ENCODE results near the gene KSR1.

Gene KSR1

GRCh38 chr17:27575096-27575911 lies 119.1 kb downstream of the KSR1 start:
- no peak for DNase-seq

DNA sequence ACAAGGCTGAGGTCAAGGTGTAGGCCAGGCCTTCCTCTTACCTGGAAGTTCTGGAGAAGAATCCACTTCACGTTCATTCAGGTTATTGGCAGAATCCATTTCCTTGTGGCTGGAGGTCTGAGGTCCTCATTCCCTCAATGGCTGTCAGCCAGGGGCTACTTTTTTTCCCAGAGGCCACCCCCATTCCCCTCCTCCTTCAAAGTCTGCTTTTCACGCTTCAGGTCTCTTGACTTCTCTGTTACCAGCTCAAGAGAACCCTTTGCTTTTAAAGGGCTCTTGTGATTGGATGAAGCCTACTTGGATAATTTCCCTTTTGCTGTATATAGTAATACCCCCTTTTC lies 119.6 kb downstream of the KSR1 start:
- no peak for DNase-seq

DNA sequence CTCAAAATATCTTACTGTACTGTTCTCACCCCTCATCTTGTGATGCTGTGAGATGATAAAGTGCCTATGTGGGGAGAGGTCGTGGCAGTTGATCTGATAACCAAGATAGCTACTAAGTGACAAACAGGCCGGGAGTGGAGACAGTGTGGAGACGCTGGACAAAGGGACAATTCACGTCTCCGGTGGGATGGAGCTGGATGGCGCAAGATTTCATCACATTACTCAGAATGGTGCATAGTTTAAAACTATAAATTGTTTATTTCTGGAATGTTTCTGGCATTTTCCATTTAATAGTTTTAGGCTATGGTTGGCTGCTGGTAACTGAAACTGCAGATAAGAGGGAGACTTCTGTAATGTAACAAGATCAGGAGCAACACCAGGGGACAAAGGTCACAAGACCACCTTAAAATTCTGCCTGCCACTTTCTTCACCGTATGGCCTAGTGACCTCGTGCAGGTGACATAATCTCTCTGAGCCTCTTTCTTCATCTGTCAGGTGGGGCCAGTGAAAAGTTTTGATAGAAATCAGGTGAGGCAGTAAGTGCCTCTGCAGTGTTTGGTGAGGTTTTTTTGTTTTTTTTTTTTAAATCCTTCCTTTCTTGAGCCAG lies 120.3 kb downstream of the KSR1 start:
- no peak for DNase-seq

DNA sequence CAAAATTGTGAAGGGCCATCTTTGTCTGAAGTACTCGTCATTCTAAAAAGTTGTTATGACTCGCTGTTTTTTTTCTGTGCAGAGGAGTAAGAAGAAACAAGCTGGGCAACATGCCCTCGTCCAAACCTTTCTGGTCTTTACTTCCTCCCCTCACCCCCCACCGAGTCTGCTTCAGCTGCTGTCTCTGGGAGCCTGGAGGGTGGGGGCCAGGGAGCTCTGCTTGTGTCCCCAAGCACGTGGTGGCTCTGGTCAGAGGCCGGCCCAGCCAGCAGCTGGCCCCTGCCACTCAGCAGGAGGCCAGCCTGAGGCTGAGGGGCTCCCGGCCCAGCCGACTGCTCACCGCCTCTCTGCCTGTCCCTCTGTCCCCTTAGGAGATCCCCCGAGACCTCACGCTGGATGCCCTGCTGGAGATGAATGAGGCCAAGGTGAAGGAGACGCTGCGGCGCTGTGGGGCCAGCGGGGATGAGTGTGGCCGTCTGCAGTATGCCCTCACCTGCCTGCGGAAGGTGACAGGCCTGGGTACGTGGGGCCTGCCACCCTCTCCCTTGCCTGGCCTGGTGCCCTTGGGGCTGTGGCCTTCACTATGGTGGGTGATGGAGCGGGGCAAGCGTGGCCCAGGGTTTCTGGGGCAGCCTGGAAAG lies 121.0 kb downstream of the KSR1 start:
- no peak for DNase-seq

DNA sequence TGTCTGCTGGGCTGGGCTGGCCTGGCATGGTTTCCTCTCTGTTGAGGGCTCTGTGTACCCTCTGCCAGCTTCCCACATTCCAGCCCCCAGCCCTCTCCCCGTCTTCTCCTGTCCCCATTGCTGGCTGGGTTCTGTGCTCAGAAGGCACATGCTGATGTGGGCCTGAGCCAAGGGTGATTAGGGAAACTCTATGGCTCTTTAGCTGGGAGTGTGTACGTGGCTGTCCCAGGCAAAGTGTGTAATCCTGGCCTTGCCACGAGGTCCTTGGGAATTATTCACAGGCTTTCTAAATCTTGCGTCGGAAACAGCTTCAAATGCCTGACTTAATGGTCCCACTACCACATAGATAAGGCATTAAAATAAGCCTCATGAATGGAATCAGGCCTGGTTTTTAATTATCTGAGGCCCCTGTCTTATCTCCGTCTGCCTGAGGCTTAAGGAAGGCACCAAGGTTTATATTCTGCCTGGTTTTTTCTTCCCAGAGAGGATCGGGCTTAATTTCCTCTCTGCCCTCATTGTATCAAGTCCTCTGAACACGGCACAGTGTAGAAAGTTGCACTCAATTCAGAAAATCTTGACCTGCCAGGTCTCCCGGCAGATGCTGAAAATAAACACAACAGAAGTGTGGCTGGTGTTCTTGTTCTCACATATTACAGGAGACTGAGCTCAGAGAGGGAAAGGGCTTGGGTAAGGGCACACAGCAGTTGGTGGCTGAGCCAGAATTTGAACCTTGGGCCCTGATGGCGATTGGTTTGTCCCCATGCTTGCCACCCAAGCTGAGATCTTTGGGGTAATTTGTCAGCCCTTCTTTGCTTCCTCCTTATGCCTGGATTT lies 121.9 kb downstream of the KSR1 start:
- DNase-seq, result no peak

GRCh38 chr17:27578718-27579085 lies 122.5 kb downstream of the KSR1 start:
- no peak for DNase-seq

GRCh38 chr17:27579304-27579703 lies 123.1 kb downstream of the KSR1 start:
- DNase-seq, result no peak

DNA sequence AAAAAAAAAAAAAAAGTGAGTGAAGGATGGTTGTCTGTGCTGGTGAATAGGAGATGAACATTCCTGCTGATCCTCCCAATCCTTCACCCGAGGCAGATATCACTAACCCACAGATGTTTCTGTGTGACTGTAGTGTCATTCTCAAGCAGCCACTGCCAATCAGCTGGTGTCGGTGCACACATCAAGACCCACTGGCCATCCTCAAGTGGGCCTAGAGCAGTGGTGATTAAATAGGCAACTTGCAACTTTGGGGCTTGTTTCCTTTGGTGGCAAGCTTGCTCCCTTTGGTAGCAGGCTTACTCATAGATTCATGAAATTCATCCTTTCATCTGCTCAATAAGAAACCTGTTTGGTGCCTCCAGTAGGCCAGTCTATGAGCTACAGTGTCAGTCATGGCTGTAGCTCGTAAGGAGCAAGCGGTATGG lies 123.7 kb downstream of the KSR1 start:
- DNase-seq, result no peak

GRCh38 chr17:27581016-27581415 lies 124.8 kb downstream of the KSR1 start:
- no peak for DNase-seq

GRCh38 chr17:27582696-27583095 lies 126.4 kb downstream of the KSR1 start:
- no peak for DNase-seq

DNA sequence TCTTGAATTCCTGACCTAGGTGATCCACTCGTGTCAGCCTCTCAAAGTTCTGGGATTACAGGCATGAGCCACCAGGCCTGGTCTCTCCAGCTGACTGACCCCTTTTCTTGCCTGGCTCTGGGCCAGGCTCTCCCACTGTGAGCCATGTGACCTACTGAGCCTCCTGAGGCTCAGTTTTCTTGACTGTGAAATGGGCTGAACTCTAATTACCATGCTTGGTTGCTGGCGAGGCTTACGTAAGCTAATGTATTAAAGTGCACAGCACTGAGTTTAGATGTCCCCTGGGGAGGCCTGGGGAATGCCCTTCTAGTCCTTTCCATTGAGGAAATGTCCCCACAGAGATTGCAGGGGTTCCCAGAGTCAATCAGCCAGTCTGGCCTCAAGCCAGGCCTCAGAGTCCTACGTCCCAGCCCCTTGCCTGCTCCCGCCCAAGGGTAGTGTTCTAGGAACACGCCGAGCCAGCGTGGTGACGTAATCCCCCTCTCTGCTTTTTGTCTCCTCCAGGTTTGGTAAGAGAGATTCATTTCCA lies 129.0 kb downstream of the KSR1 start:
- DNase-seq, result no peak

GRCh38 chr17:27585792-27586191 lies 129.5 kb downstream of the KSR1 start:
- no peak for DNase-seq

DNA sequence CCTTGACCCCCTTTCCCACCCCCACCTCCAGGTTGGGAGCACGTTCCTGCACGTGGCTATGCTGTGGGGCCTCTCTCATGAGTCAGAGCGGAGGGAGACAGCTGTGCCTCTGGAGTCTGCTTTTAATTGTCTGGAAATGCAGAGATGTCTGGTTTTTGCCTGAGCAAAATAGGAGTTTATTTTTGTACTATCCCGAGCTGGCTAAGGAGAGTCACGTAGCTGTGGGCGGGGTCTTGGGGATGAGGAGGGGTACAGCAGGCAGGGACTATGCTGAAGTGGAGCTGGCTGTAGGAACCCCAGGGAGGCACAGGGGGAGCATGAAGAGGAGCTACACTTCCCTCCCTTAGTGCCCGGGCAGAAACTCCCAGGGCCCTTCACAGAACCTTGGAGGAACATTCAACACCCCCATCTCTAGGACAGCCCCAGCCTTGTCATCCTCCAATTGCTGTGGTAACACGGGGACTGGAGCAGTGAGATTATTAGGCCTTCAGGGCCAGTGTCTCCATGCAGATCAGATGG lies 130.0 kb downstream of the KSR1 start:
- DNase-seq, result no peak

- DNase-seq, result no peak
These were observed 132.1 kb downstream of the KSR1 start for GRCh38 chr17:27588354-27588753.

GRCh38 chr17:27590864-27591263 lies 134.6 kb downstream of the KSR1 start:
- DNase-seq, result no peak

DNA sequence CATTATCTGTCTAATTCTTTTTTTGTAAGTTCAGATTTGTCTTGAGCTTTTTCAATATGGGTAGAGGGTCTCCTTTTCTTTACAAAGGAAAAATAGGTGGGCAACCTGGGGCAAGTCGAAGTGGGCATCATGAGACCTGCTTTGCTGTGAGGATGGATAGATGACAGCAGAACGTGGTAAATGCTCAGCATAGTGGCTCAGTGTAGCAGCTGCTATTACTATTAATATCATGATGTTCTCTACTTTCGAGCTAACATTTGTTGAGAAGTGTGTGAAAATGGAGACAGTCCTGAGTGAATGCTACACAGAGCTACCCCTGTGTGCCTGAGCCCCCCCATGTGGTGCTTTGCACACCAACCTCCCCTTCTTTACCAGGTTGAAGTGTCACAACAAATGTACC lies 135.7 kb downstream of the KSR1 start:
- DNase-seq, result no peak

DNA sequence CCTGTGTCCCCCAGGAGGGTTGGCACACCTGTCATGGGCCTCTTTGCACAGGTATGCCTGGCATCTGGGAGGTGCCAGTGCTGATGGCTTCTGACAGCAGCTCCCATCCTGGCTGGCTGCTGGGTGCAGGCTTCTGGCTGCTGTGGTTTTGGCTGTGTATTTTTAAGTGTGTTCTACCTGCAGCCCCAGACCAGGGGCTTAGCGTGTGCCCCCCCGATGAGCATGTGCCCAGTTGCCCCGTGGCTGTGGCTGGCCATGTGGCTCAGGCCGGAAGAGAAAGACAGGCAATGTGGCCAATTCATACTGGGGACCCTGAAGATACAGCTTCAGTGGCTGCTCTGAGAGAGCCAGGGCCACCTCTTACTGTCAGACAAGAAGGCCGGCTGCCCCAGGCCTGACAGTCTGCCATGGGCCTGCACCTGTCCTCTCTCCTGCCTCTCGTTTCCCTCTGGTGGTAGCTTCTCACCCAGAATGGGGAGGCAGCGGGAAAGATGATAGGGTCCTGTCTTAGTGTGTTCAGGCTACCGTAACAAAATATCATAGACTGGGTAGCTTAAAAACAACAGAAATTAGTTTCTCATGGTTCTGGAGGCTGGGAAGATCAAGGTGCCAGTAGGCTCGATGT lies 137.1 kb downstream of the KSR1 start:
- DNase-seq, result no peak

DNA sequence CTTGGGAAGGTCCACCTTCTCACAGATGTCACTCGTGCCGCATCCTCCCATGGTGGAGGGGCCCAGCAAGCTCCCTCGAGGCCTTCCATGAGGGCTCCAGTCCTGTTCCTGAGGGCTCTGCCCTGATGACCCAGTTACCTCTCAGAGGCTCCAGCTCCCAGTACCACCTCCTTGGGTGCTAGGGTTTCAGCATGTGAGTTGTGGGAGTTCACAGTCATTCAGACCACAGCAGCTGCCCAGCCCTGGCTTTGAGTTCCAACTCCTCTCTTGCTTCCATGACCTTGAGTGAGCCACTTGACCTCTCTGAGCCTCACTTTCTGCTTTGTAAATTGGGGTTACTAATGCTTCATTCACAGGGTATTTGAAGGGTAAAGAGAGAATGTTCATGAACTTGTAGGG lies 137.6 kb downstream of the KSR1 start:
- no peak for DNase-seq

DNA sequence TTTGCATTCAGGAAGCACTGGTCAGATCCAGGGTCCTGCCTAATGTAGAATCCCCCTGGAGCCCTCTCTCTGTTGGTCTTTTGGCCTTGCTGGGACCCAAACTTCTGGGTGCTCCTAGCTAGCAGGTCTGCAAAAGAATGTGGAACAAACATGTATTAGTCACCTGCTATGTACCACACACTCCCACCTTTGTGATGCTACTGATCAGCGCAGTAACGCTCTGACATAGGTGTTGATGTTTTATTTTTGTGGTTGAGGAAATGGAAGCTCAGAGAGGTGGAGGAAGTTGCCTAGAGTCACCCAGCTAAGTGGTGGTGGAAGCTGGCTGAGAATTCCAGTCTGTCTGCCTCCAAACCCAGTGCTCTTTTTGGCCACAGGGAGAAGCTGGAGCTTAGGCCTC lies 139.0 kb downstream of the KSR1 start:
- DNase-seq, result no peak

GRCh38 chr17:27596096-27596495 lies 139.8 kb downstream of the KSR1 start:
- DNase-seq, result no peak

DNA sequence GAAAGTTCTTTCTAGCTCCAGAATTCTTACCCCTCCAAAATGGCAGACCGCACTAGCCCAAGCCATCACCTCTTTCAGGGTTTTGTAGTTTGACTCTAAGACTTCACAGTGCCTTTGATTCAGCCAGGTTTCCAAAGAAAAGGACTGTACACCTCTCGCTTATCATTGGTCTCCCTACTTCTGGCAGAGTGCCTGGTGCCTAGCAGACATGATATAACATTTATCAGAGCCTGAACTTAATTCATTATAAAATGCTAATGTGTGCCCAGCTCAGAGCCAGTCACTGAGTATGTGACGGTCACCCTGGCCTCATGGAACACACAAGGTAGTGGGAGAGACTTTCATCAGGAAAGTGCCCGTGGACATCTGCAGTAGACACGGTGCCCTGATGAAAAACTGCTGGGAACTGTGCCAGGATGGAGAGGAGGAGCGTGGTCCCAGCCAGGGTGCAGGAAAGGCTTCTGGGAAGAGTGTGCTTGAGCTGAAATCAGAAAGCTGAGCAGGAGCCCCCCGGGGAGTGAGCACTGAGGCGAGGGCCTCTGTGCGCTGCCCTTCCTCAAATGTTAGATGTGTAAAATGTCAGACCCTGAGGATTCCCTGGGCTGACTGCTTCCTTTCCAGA lies 140.4 kb downstream of the KSR1 start:
- no peak for DNase-seq

DNA sequence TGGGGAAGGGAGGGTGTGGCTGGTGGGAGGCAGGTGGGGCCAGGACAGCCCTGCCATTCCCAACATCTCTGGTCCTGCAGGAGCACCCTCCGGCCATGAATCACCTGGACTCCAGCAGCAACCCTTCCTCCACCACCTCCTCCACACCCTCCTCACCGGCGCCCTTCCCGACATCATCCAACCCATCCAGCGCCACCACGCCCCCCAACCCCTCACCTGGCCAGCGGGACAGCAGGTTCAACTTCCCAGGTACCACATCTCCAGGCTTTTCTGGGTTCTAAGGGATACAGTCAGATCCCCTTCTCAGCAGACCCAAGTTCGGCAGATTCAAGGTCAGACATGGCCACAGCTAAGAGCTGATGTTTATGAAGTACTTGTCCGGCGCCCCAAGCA lies 140.9 kb downstream of the KSR1 start:
- no peak for DNase-seq
